ENCODE results near the gene YOD1.

- no peak for TF ChIP-seq POLR2A (IDR thresholded peaks at IDR 0.05)
- no peak for TF ChIP-seq CTCF (IDR thresholded peaks at IDR 0.05)
- TF ChIP-seq EP300 (IDR thresholded peaks at IDR 0.05; ENCODE audit: low read depth) = no peak
These were observed 1.5 kb downstream of the YOD1 start for GRCh38 chr1:207049514-207049913.
